ENCODE data around the gene HHIPL1.

HHIPL1 gene

GRCh38 chr14:99644723-99645544, at the start of gene HHIPL1:
Gene HHIPL1 (plus strand): TSS chr14:99645129. CDS start chr14:99645208, 79 bp downstream.
- no peak for DNase-seq (ENCODE audit: low read depth in 2 of 2)

- DNase-seq (ENCODE audit: low read depth in 2 of 2) = no peak
Measured at GRCh38 chr14:99595524-99595923, 49.4 kb upstream of the HHIPL1 start.

- no peak for DNase-seq (ENCODE audit: low read depth in 2 of 2)
Measured at GRCh38 chr14:99596071-99596627, 48.8 kb upstream of the HHIPL1 start.

GRCh38 chr14:99596772-99597171, 48.2 kb upstream of the HHIPL1 start:
- no peak for DNase-seq (ENCODE audit: low read depth in 2 of 2)

- DNase-seq (ENCODE audit: low read depth in 2 of 2) = no peak
Measured at GRCh38 chr14:99597911-99598600, 46.9 kb upstream of the HHIPL1 start.

GRCh38 chr14:99598774-99599173, 46.2 kb upstream of the HHIPL1 start:
- DNase-seq (ENCODE audit: low read depth in 2 of 2) = no peak

GRCh38 chr14:99599393-99599792, 45.5 kb upstream of the HHIPL1 start:
- no peak for DNase-seq (ENCODE audit: low read depth in 2 of 2)

GRCh38 chr14:99600232-99600888, 44.6 kb upstream of the HHIPL1 start:
- DNase-seq (ENCODE audit: low read depth in 2 of 2) = no peak

GRCh38 chr14:99601361-99601831, 43.5 kb upstream of the HHIPL1 start:
- no peak for DNase-seq (ENCODE audit: low read depth in 2 of 2)

GRCh38 chr14:99602054-99602787, 42.7 kb upstream of the HHIPL1 start:
- no peak for DNase-seq (ENCODE audit: low read depth in 2 of 2)

- DNase-seq (ENCODE audit: low read depth in 2 of 2) = no peak
Measured at GRCh38 chr14:99602788-99603415, 42.0 kb upstream of the HHIPL1 start.

- peak; percentile 20 to 28 for DNase-seq (ENCODE audit: low read depth in 2 of 2)
Measured at GRCh38 chr14:99603471-99604277, 41.3 kb upstream of the HHIPL1 start, which contains the start of gene CCDC85C. Gene CCDC85C (minus strand): TSS chr14:99604207. CDS start chr14:99603959, 248 bp downstream.

- DNase-seq (ENCODE audit: low read depth in 2 of 2) = peak; percentile 91 to 92
Measured at GRCh38 chr14:99604278-99604765, 40.6 kb upstream of the HHIPL1 start.

- DNase-seq (ENCODE audit: low read depth in 2 of 2) = peak in 1 of 2 donors; percentile 24
Measured at GRCh38 chr14:99604766-99605298, 40.1 kb upstream of the HHIPL1 start.

GRCh38 chr14:99605299-99605961, 39.5 kb upstream of the HHIPL1 start:
- peak; percentile 64 to 77 for DNase-seq (ENCODE audit: low read depth in 2 of 2)

- no peak for DNase-seq (ENCODE audit: low read depth in 2 of 2)
Measured at GRCh38 chr14:99606359-99606758, 38.6 kb upstream of the HHIPL1 start.

- no peak for DNase-seq (ENCODE audit: low read depth in 2 of 2)
Measured at GRCh38 chr14:99608591-99608990, 36.3 kb upstream of the HHIPL1 start.

GRCh38 chr14:99609245-99610170, 35.4 kb upstream of the HHIPL1 start:
- DNase-seq (ENCODE audit: low read depth in 2 of 2) = no peak
